ENCODE measurements around the gene TMEM150B.
A peak's percentile ranks its signal among the peaks of the same experiment; 100 is the strongest.

Gene TMEM150B

GRCh38 chr19:55341171-55341588 lies 16.0 kb upstream of the TMEM150B start:
- TF ChIP-seq CTCF (IDR thresholded peaks at IDR 0.05; ENCODE audit: insufficient read depth, low read length, poor library complexity, severe bottlenecking) (no peak), EZH2phosphoT487 (conservative IDR thresholded peaks at IDR 0.05; ENCODE audit: low read length) (no peak)
- no peak overlapping the region for H2AFZ ChIP-seq (ENCODE audit: low read depth, low read length, severe bottlenecking)
- H3K27ac ChIP-seq (ENCODE audit: low read depth, low read length), result peak overlapping the region; percentile 65; the same call in 1 of the 2 replicates
- H3F3A ChIP-seq (ENCODE audit: insufficient read depth), result no peaks in the 10 kb centered on the region
- H3K79me2 ChIP-seq (ENCODE audit: insufficient read depth, low read length), result 0 out of 2 replicates have a peak, but pooled peaks cover 8% of the 10 kb centered on the region
- H3K4me3 ChIP-seq (ENCODE audit: insufficient read depth, low read length, poor library complexity, severe bottlenecking), result peak overlapping the region; percentile 87
- no peaks in the 10 kb centered on the region for H3K9me3 ChIP-seq (ENCODE audit: insufficient read depth, low read length)
- no peaks in the 10 kb centered on the region for H3K36me3 ChIP-seq (ENCODE audit: low read length)
- peak overlapping the region; percentile 97 for H3K4me2 ChIP-seq (ENCODE audit: low read depth, low read length, poor library complexity, severe bottlenecking)
- H3K27me3 ChIP-seq (ENCODE audit: low read length), result no peaks in the 10 kb centered on the region
- peak overlapping the region; percentile 88 for H3K9ac ChIP-seq (ENCODE audit: low read length)
- H3K9me2 ChIP-seq (replicated peaks; ENCODE audit: insufficient read depth, low read length), result no peaks in the 10 kb centered on the region
- H4K20me1 ChIP-seq (ENCODE audit: low read depth, low read length), result no peaks in the 10 kb centered on the region

- Histone ChIP-seq H3K27ac (ENCODE audit: low read depth, low read length) (peak overlapping the region; percentile 65; the same call in 1 of the 2 replicates), H3K9ac (ENCODE audit: low read length) (peak overlapping the region; percentile 88), H3K36me3 (ENCODE audit: low read length) (no peaks in the 10 kb centered on the region), H3K4me2 (ENCODE audit: low read depth, low read length, poor library complexity, severe bottlenecking) (peak overlapping the region; percentile 97), H3K9me2 (replicated peaks; ENCODE audit: insufficient read depth, low read length) (no peaks in the 10 kb centered on the region), H2AFZ (ENCODE audit: low read depth, low read length, severe bottlenecking) (no peak overlapping the region), H4K20me1 (ENCODE audit: low read depth, low read length) (no peaks in the 10 kb centered on the region), H3K79me2 (ENCODE audit: insufficient read depth, low read length) (0 out of 2 replicates have a peak, but pooled peaks cover 8% of the 10 kb centered on the region), H3K4me3 (ENCODE audit: insufficient read depth, low read length, poor library complexity, severe bottlenecking) (peak overlapping the region; percentile 87), H3F3A (ENCODE audit: insufficient read depth) (no peaks in the 10 kb centered on the region), H3K9me3 (ENCODE audit: insufficient read depth, low read length) (no peaks in the 10 kb centered on the region), H3K27me3 (ENCODE audit: low read length) (no peaks in the 10 kb centered on the region)
- TF ChIP-seq CTCF (IDR thresholded peaks at IDR 0.05; ENCODE audit: insufficient read depth, low read length, poor library complexity, severe bottlenecking), result peak; percentile 32
- no peak for TF ChIP-seq EZH2phosphoT487 (conservative IDR thresholded peaks at IDR 0.05; ENCODE audit: low read length)
Measured at GRCh38 chr19:55340784-55341147, 15.6 kb upstream of the TMEM150B start.

- Histone ChIP-seq H3K27me3 (ENCODE audit: low read length) (no peaks in the 10 kb centered on the region), H3K79me2 (ENCODE audit: insufficient read depth, low read length) (0 out of 2 replicates have a peak, but pooled peaks cover 8% of the 10 kb centered on the region), H3K9ac (ENCODE audit: low read length) (peak overlapping the region; percentile 88), H3F3A (ENCODE audit: insufficient read depth) (no peaks in the 10 kb centered on the region), H3K27ac (ENCODE audit: low read depth, low read length) (peak overlapping the region; percentile 65), H3K9me2 (replicated peaks; ENCODE audit: insufficient read depth, low read length) (no peaks in the 10 kb centered on the region), H4K20me1 (ENCODE audit: low read depth, low read length) (no peaks in the 10 kb centered on the region), H3K36me3 (ENCODE audit: low read length) (no peaks in the 10 kb centered on the region), H3K4me2 (ENCODE audit: low read depth, low read length, poor library complexity, severe bottlenecking) (peak overlapping the region; percentile 97), H3K9me3 (ENCODE audit: insufficient read depth, low read length) (no peaks in the 10 kb centered on the region), H2AFZ (ENCODE audit: low read depth, low read length, severe bottlenecking) (no peak overlapping the region), H3K4me3 (ENCODE audit: insufficient read depth, low read length, poor library complexity, severe bottlenecking) (peak overlapping the region; percentile 87)
- TF ChIP-seq CTCF (IDR thresholded peaks at IDR 0.05; ENCODE audit: insufficient read depth, low read length, poor library complexity, severe bottlenecking) (no peak), EZH2phosphoT487 (conservative IDR thresholded peaks at IDR 0.05; ENCODE audit: low read length) (no peak)
Measured at GRCh38 chr19:55339889-55340783, 15.0 kb upstream of the TMEM150B start.

Data from SU-DHL-6 (cell line).